ENCODE results near the gene C11orf54.
"Not testable (repeated sequence)": the region's sequence is repeated elsewhere in the genome, so short reads cannot be mapped to it uniquely, and the experiment has no call there.

C11orf54 gene

DNA sequence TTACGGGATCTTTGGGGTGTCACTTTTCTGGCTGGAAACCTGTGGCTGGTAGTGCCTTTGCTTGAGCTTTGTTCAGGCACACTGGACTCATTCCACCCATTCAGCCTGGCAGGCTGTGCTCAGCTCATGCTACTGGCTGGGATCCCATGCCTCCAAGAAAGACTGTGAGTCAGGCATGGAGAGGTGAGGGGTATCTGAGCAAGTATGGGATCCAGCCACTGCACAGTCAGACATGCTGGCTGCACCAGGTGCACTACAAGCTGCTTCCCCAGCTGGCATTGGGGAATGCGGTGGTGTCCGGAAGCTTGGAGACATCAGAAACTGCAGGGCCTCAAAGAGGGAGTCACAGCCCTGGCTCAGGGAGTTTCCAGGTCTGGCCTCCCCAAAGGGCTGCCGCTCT is 30.7 kb downstream of the C11orf54 start:
- no peak for DNase-seq

DNA sequence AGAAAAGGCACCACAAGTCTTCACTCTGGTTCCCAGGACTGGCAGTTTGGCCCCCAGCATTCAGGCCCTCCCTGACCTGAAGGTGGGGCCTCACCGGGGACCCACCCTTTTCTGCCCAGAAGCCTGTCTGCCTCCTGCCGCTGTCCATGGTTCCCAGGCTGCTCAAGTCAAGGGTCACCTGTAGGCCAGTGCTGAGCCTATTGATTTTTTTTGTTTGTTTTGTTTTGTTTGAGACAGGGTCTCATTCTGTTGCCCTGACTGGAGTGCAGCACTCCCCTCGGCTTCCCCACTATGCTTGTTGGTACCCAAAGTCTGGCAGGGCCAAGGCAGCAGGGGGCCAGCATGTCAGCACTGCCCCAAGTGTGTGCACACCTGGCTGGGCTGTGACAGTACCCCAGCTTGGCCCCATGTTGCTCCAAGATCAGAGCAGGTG is 31.6 kb downstream of the C11orf54 start:
- no peak for DNase-seq

DNA sequence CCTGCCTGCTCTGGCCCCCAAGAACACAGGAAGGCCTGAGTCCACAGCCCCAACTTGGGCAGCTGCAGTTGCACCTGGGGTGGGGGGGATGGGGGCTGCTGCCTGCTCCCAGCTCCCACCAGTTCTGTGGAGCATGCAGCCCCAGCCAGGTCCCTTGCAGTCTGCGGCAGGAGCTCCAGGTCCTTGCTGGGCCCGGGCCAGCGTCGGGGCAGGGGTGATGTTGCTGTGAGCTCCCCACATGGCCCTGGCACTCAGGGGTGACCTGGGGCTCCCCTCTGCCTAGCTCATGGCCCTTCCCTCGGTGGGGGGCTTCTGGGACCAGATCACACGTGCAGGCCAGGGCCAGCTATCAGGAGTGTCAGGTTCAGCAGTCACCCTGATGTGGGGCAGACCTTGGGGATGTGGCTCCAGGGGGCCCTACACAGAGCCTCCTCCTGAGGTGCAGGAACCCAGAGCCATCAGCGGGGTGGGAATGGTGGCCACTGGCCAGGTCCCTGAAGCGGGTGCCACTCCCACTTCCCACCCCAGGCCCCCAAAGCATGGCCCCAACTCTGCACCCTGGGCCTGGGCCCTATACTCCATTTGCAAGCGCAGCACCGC is 32.2 kb downstream of the C11orf54 start:
- no peak for DNase-seq

DNA sequence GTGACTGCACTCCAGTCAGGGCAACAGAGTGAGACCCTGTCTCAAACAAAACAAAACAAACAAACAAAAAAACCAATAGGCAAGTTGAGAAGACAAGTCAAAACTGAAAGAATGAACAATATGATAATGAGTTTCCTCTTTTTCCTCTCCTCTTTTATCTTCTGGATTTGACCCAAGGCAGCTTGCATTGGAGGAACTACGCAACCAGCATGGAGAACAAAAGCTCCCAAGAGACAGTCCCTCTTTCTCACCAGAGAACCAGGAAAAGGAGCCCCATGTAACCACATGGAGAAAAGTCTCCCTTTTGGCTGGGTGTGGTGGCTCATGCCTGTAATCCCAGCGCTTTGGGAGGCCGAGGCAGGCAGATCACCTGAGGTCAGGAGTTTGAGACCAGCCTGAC is 33.1 kb downstream of the C11orf54 start:
- not testable (repeated sequence) for DNase-seq

DNA sequence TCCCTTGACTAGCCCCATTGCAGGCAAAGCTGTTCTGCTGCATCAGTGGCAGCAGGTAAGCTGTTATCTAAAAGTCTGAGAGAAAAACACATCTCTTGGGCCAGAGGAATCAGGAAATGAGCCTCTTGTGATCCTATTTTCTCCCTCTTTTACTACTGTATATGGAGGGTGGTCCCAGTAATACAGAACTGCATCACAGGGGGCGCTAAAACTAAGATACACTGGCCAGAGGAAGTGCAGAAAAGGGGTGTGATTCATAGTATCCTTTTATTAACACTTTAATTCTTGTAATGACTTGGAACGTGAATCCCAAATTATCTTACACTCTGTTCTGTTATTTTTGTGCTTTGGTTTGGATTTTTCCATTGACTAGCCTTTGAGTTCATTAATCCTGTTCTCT is 33.8 kb downstream of the C11orf54 start:
- no peak for DNase-seq

DNA sequence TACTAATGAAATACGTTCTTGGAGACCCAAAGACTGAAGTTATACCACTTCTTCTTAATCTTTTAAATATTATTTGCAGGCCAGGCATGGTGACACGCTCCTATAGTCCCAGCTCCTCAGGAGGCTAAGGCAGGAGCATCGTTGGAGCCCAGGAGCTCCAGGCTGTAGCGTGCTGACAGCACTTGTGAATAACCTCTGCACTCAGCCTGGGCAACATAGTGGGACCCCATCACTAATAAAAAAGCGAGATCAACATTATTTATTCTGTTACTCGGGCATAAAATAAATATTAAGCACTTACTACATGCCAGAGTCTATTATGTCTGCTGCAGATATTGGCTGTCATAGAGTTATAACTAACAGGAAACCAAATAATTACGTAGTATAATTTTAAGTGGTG is 41.9 kb downstream of the C11orf54 start:
- no peak for DNase-seq

DNA sequence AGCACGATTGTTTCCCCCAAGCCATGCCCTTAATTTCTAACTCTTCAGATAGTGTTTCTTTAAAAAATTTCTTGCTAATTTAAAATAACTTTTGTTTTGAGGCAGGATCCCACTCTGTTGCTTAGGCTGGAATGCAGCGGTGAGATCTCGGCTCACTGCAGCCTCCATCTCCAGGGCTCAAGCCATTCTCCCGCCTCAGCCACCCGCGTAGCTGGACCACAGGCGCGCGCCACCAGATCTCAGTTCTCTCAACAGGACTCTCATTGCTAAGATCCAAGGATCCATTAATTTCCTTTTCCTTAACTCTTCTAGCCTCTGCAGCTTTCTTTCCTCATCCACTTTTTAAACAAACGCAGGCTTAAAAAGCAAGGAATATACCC is 42.3 kb downstream of the C11orf54 start:
- DNase-seq: no peak

DNA sequence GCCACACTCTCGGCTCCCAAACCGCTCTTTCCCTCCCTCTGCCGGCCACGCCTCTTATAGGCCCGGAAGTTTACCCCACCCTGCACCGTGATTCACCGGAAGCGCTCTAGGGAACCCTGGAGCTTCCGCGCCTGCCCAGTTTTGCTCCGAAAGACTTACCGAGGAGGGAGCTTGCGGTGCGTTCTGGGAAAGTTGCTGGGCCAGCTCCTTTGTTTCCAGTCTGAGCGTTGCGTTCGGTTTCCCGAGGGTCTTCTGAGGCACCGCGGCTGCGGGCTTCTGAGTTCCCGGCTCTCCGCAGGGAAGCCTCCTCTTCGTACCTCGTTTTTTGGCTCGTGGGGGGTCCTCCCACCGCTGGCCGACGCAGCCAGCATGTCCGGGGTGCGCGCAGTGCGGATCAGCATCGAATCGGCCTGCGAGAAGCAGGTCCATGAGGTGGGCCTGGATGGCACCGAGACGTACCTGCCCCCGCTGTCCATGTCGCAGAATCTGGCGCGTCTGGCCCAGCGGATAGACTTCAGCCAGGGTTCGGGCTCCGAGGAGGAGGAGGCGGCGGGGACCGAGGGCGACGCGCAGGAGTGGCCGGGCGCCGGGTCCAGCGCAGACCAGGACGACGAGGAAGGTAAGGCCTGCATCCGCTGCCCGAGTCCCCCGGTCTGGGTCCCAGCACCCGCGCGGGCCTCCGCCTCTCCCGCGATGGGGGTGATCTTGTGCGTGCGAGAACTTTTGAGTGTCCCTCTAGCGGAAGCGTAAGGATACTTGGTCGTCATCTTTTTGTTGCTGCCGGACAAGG is 42.9 kb downstream of the C11orf54 start, which contains the start of gene MED17:
TSS of gene MED17 (plus strand) at position 138 of the 790 bp plus-strand sequence. CDS start at position 370, 232 bp downstream.
- peak; percentile 95 for DNase-seq

DNA sequence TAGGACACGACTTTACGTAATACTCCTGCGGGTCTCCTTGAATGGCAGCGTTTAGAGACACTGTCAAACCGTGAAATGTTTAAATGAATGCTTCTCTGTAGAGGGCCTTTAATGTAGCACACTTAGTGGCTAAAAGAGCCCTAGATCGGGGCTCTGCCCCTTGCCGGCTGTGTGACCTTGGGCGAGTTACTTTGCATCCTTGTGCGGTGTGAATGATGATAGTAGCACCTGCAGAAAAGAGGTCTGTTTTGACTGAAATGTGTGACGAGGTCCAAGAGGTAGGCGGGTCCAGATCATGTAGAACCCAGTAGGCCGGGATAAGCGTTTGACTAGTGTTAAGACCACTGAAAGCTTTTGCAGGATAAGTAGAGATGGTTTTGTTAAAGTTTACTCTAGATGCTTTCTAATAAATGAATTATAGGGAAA is 43.5 kb downstream of the C11orf54 start:
- peak; percentile 45 for DNase-seq

DNA sequence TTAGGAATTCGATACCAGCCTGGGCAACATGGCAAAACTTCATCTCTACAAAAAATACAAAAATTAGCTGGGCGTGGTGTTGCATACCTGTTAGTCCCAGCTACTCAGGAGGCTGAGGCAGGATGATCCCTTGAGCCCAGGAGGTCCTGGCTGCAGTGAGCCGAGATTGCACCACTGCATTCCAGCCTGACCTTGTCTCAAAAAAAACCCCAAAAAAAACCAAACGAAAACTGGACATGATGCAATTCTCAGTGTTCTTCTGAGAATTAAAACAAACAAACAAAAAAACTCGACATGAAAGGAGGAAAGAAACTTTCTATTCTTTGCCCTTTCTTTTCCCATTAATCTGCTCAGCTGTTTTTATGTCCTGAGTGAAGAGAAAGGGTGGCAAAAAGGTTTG is 50.0 kb downstream of the C11orf54 start:
- DNase-seq: no peak

DNA sequence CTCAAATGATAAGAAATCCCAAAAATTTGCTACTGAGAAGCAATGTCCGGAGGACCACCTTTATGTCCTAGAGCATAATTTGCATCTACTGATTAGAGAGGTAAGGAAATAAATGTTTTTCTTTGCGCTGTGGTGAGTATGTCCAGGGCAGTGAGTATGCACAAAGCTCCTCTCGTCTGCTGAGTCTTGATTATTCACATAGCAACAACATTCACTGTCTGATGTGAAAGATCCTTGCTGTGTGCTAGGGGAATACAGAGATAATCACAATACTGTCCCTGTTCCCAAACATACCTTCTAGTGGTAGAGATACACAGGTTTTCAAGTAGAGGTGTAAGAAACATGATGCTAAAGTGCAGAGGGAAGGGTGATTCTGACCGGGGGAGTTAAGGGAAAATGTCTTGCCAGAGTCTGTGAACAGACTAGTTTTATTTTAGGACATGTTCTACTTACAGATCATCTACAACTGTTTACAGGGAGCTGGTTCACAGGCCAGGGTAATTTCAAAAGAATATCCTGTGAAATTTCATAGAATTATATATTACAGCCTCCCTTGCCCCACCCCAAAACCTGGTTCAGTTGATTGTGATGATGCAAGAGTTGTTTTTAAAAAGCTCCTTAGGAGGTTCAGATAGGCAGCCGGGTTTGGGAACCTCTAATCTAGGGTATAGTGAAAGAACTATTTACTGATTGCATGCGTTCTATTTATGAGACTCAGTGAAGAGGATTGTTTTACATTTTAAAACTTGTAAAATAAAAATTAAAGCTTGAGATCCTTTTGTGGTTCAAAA is 55.2 kb downstream of the C11orf54 start:
- DNase-seq: no peak

DNA sequence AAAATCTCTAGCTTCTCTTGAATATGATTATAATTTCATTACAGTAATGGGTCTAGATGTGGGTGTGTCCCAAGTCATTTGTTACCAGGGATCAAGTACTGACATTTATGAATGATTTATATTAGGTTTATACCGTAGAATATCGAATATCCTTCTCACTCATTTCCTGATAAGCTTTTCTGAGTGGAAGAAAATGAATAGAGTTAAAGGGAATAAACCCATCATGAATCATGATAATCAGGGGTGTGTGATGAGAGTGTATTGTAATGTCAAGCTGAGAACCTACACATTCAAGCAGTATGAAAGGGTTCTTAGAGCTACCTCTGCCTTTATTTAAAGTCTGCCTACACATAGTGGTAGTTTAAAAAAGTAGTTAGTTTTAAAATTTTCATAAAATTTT is 59.9 kb downstream of the C11orf54 start:
- no peak for DNase-seq

DNA sequence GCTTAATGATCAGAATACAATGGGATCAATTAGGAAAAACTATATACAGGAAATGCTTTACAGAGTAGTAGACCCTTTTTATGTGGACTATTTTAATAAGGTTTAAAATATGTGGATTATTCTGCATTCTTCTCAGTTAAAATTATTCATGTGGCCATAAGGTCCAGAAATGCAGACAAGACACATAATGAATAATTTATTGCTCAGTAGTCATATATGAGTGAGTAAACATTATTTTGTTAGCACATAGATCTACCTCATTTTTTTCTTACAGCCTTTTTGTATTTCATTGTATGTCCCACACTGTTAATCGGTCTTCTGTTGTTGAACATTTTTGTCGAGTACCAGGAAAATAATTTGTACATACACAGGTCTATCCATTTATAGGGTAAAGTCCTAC is 63.4 kb downstream of the C11orf54 start:
- no peak for DNase-seq

DNA sequence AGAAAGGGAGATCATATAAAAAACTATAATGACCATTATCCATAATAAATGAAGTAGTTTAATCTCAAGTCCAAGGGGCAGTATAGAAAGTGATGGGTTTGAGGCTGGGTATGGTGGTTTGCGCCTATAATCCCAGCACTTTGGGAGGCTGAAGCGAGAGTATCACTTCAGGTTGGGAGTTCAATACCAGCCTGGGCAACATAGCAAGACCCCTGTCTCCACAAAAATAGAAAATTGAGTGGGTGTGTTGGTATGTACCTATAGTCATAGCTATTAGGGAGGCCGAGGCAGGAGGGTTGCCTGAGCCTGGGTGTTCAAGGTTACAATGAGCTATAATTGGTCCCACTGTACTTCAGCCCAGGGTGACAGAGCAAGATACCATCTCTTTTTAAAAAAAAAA is 66.5 kb downstream of the C11orf54 start:
- DNase-seq: no peak

DNA sequence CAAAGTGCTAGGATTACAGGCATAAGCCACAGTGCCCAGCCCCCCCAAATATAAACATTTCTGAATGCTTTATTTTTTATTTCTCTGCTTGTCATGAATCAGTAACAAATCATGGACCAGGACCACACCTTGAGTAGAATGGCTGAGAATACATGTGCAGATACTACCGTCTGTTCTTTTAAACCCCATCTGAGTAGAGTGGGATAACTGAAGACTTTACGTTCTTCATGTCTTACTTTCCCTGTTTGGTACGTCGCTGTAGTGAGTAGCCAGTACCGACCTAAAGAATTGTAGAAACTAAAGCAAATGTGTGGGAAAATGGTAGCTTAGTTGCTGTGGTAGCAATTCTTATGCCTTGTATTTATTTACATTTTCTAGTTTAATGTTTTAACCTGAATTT is 72.5 kb downstream of the C11orf54 start:
- no peak for DNase-seq

Data from activated CD4-positive, alpha-beta T cell treated with anti-CD3 and anti-CD28 coated beads, Interleukin-2, Interleukin-6, amounts not matched to agents 100 ng/mL and 50 ng/mL, durations not matched to agents 16 hours and 8 hours (primary cell).